ENCODE data around the gene ARHGAP12.
"Not testable (repeated sequence)": the region's sequence is repeated elsewhere in the genome, so short reads cannot be mapped to it uniquely, and the experiment has no call there.

GRCh38 chr10:31768935-31769334 lies 159.7 kb downstream of the ARHGAP12 start:
- TF ChIP-seq CTCF (IDR thresholded peaks at IDR 0.05; ENCODE audit: borderline replicate concordance, extremely low read depth, low read length, poor library complexity, severe bottlenecking); EZH2 (IDR thresholded peaks at IDR 0.05; ENCODE audit: borderline replicate concordance, low read depth, low read length, severe bottlenecking): not testable (repeated sequence)

All from DND-41 (cell line).